ENCODE measurements around the gene GRIK1. TPM values are rescaled to one million over a fixed set of nuclear protein-coding genes. Genes with fewer than 3 reads are reported as not detected.

Gene GRIK1
- total RNA-seq, 1 donor from 2014 or later, result not detected

GRCh38 chr21:29726044-29726443 is 213.8 kb downstream of the GRIK1 start:
- H3K27me3 Mint-ChIP-seq (ENCODE audit: unreplicated experiment), result peaks cover 25% of the 10 kb centered on the region
- H3K36me3 Mint-ChIP-seq (ENCODE audit: unreplicated experiment), result no peaks in the 10 kb centered on the region
- no peak overlapping the region for H3K27ac Mint-ChIP-seq (ENCODE audit: unreplicated experiment)
- DNase-seq (ENCODE audit: extremely low spot score, unreplicated experiment), result no peak
- no peaks in the 10 kb centered on the region for H3K9me3 Mint-ChIP-seq (ENCODE audit: unreplicated experiment)
- TF ChIP-seq, protein P1, sequence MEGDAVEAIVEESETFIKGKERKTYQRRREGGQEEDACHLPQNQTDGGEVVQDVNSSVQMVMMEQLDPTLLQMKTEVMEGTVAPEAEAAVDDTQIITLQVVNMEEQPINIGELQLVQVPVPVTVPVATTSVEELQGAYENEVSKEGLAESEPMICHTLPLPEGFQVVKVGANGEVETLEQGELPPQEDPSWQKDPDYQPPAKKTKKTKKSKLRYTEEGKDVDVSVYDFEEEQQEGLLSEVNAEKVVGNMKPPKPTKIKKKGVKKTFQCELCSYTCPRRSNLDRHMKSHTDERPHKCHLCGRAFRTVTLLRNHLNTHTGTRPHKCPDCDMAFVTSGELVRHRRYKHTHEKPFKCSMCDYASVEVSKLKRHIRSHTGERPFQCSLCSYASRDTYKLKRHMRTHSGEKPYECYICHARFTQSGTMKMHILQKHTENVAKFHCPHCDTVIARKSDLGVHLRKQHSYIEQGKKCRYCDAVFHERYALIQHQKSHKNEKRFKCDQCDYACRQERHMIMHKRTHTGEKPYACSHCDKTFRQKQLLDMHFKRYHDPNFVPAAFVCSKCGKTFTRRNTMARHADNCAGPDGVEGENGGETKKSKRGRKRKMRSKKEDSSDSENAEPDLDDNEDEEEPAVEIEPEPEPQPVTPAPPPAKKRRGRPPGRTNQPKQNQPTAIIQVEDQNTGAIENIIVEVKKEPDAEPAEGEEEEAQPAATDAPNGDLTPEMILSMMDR (IDR thresholded peaks at IDR 0.05), result no peak
- H3K4me3 Mint-ChIP-seq (ENCODE audit: unreplicated experiment), result no peak overlapping the region
- H3K4me1 Mint-ChIP-seq (ENCODE audit: unreplicated experiment), result peaks cover 2% of the 10 kb centered on the region

- no peak overlapping the region for H3K4me3 Mint-ChIP-seq (ENCODE audit: unreplicated experiment)
- no peak overlapping the region for H3K27ac Mint-ChIP-seq (ENCODE audit: unreplicated experiment)
- DNase-seq (ENCODE audit: extremely low spot score, unreplicated experiment), result no peak
Measured at GRCh38 chr21:29725025-29725736, 214.6 kb downstream of the GRIK1 start.

DNA sequence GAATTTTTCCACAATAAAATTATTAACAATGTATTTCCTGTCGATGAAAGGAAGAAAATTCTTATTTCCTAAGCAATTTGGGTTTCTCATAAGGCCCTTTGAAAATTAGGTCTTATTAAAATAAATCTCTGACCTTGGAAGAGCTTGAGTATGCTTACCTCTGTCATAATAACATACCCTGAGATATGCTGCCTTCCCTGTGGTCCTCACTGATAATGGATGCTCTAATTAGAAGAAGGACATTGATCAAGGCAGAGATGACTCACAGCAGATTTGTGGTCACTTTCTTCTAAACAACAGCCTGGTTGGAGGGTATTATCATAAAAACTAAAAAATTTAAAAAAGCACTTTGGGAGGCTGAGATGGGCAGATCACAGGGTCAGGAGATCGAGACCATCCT is 217.8 kb downstream of the GRIK1 start:
- H3K27ac Mint-ChIP-seq (ENCODE audit: unreplicated experiment), result no peak overlapping the region
- no peaks in the 10 kb centered on the region for H3K9me3 Mint-ChIP-seq (ENCODE audit: unreplicated experiment)
- no peak overlapping the region for H3K4me3 Mint-ChIP-seq (ENCODE audit: unreplicated experiment)
- no peaks in the 10 kb centered on the region for H3K36me3 Mint-ChIP-seq (ENCODE audit: unreplicated experiment)
- no peaks in the 10 kb centered on the region for H3K4me1 Mint-ChIP-seq (ENCODE audit: unreplicated experiment)
- DNase-seq (ENCODE audit: extremely low spot score, unreplicated experiment), result no peak
- TF ChIP-seq, protein P1 (IDR thresholded peaks at IDR 0.05), result no peak
- peaks cover 30% of the 10 kb centered on the region for H3K27me3 Mint-ChIP-seq (ENCODE audit: unreplicated experiment)

More at GRCh38 chr21:29725025-29725736, 214.6 kb downstream of the GRIK1 start:
- no peaks in the 10 kb centered on the region for H3K9me3 Mint-ChIP-seq (ENCODE audit: unreplicated experiment)
- TF ChIP-seq, protein P1 (IDR thresholded peaks at IDR 0.05), result no peak
- H3K27me3 Mint-ChIP-seq (ENCODE audit: unreplicated experiment), result peaks cover 32% of the 10 kb centered on the region
- H3K36me3 Mint-ChIP-seq (ENCODE audit: unreplicated experiment), result no peaks in the 10 kb centered on the region
- H3K4me1 Mint-ChIP-seq (ENCODE audit: unreplicated experiment), result no peaks in the 10 kb centered on the region

GRCh38 chr21:29721221-29721620 is 218.6 kb downstream of the GRIK1 start:
- DNase-seq (ENCODE audit: extremely low spot score, unreplicated experiment), result no peak
- Mint-ChIP-seq H3K4me3 (ENCODE audit: unreplicated experiment) (no peak overlapping the region), H3K36me3 (ENCODE audit: unreplicated experiment) (no peaks in the 10 kb centered on the region), H3K9me3 (ENCODE audit: unreplicated experiment) (no peaks in the 10 kb centered on the region), H3K4me1 (ENCODE audit: unreplicated experiment) (no peaks in the 10 kb centered on the region), H3K27ac (ENCODE audit: unreplicated experiment) (no peak overlapping the region), H3K27me3 (ENCODE audit: unreplicated experiment) (peaks cover 30% of the 10 kb centered on the region)
- TF ChIP-seq, protein P1 (IDR thresholded peaks at IDR 0.05), result no peak

- no peak overlapping the region for H3K4me3 Mint-ChIP-seq (ENCODE audit: unreplicated experiment)
- TF ChIP-seq, protein P1 (IDR thresholded peaks at IDR 0.05), result no peak
- no peak for DNase-seq (ENCODE audit: extremely low spot score, unreplicated experiment)
- H3K36me3 Mint-ChIP-seq (ENCODE audit: unreplicated experiment), result no peaks in the 10 kb centered on the region
- H3K27me3 Mint-ChIP-seq (ENCODE audit: unreplicated experiment), result peaks cover 24% of the 10 kb centered on the region
- H3K9me3 Mint-ChIP-seq (ENCODE audit: unreplicated experiment), result no peaks in the 10 kb centered on the region
- H3K27ac Mint-ChIP-seq (ENCODE audit: unreplicated experiment), result no peak overlapping the region
- H3K4me1 Mint-ChIP-seq (ENCODE audit: unreplicated experiment), result no peaks in the 10 kb centered on the region
Measured at GRCh38 chr21:29719521-29719920, 220.3 kb downstream of the GRIK1 start.
